CD4-positive, alpha-beta T cell treated with Interleukin-15 for 4 hours (primary cell): Measurements from ENCODE around the gene C10orf90.
"Not testable (repeated sequence)": the region's sequence is repeated elsewhere in the genome, so short reads cannot be mapped to it uniquely, and the experiment has no call there.

ENCODE experiments used
- DNase-seq: peaks from one replicate; pipeline ENCODE4 v3.0.0-alpha.2; 2020; ENCODE audit warnings: low spot score

C10orf90 gene

DNA sequence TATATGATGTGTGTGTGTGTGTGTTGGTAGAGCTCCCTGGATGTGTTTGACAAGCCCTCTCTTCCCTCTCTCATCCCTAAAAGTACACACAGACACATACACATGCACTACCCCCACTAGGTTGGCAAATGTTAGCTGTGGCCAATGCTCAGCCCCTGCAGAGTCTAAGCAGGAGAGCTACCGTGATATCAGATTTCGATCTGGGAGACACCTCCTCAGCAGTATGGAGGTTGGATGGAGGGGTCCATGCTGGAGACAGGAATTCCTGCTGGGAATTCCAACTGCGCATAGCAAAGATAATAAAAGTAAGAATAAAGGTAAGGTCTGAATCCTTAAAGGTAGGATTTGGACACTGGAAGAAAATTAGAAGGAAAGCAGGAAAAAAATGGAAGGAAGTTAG is 85.7 kb downstream of the C10orf90 start:
- DNase-seq = no peak

DNA sequence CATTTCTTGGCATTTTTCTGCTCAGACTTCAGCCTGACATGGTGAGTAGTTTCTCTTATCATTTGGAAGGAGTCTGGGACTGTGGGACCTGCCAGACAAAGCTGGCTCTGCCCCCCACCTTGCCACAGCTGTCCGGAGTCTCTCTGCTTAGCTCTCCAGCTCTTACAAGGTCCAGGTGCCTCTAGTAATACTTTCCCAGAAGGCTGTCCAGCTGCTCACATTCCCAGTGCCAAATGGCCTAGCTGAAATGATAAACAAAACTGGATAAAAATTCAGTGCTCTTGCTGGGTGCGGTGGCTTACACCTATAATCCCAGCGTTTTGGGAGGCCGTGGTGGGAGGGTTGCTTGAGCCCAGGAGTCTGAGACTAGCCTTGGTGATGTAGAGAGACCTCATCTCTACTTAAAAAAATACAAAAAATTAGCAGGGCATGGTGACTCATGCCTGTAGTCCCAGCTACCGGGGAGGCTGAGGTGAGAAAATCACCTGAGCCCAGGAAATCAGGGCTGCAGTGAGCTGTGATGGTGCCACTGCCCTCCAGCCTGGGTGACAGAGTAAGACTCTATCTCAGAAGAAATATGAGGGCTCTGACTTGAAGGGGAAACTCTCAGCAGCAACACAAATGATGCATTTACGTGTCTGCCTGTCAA is 86.8 kb downstream of the C10orf90 start:
- DNase-seq = no peak

GRCh38 chr10:126581648-126582046 is 88.8 kb downstream of the C10orf90 start:
- DNase-seq = no peak

DNA sequence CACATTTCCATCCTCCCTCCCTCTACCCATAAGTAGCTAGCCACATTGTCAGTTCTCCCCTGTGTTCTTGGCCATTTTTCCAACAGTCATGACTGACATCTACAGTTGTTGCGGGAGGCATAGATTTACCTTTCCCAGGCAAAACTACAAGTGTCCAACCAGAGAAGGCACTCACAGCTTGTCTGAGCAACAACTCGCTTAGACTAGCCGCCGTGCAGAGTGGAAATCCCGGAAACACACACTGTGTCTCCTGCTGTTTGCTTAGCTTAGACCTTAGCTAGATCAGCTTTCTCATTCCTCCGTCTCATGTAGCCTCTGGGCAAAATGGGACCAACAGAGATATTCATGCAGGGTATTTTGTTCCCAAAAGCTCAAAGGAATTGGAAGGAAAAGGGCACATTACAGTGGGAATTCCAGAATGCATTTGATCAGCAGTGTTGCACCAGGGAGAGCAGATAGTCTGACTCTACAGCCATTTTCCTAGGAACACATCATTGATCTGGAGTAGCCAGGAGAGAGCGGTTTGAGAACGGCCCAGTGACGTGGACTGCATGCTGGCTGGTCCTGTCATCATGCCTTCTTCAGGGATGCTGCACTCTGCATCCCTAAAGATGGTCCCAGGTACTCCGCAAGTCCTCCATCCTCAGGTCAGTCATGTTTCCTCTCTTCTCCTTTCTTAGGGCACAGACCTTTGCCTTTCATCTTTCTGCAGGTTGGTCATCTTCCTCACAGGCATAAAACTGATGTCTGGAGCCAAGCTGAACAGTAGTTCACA is 89.4 kb downstream of the C10orf90 start:
- DNase-seq = no peak

GRCh38 chr10:126576336-126576735 is 94.2 kb downstream of the C10orf90 start:
- no peak for DNase-seq

DNA sequence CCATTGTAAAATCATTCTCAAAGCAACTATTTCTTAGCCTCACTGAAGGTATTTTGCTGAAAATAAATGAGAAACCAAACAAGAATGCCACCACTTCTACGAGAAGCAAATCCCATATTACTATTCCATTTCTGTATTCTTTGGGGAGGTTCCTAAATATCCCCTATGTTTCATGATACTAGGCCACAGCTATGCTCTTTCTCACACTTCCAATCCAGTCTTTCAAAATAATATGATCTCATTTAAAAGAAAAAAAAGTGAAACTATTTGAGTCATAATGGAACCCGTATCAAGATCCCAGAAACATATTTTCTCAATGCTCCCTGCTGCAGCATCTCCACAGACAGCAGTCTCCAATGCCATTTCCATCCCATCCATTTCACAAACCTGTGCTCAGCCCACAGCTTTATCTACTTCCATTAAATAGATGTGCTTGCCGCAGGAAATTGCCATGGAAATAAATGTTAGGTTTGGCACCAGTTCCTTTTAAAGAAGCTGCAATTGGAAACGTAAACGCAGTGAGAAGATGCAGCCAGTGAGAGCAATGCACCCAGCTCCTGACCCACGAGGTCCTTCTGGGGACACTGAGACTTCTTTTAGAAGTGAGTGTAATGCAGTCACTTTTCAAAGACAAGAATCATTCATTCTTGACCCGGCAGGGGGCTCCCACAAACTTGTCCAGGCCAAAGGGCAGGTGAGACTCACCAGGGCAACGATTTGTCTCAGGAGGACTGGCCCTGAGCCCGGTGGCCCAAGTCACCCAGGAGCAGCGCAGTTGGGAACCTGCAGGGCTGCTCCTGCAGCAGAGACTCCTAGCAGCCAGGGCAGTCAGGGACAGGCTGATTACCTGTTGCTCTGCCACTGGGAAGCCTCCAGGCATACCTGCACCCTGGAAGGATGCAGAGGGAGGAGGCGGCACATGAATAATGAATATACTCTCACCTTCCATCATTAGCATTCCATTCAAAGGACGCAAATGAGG is 99.6 kb downstream of the C10orf90 start:
- DNase-seq = no peak

DNA sequence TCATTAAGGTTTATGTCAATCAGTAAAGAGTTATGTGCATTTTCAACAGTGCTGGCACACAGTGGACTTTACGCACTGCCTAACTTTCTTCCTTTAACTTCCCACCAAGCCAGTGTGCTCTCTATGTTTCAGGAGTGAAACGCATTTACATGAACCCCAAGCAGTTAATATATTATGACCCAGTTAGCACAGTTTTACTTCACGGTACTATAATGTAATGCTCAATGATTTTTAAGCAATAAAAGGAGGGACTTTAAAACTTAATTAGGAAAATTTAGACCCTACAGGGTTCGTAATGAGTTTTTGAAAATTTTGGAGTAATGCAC is 100.3 kb downstream of the C10orf90 start:
- no peak for DNase-seq

DNA sequence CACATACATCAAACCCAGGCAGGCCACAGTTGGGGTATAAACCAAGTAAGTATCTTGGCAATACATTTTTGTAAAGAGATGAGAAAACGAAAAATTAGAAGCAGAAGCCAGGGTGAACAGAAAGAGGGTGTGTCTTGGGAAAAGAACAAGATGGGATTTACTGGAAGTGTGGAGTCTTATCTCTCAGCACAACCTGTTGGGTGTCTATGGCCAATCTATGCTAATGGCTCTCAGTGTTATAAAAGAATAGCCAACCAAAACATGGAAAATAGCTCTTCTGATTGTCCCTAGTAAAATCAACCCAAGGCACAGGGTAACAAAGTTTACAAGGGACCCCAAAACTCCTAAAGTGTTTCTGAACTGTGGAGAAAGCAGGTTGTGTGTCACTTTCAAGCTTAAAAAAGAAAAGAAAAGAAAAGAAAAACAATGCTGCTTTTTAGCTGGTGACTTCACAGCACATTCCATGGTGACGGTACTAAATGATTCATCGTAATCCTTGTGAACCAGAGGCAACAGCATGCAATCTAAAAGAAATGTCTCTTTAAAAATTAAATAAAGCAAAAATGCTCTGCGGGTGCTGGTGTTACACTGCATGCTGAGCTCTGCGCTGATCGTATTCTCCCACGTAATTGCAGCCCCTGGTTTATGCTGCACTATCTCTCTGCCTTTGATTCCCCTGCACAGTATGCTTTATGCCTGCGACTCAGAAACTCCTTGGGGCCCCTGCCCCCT is 100.8 kb downstream of the C10orf90 start:
- no peak for DNase-seq

GRCh38 chr10:126568809-126569385 is 101.6 kb downstream of the C10orf90 start:
- DNase-seq = no peak

- no peak for DNase-seq
Observed at GRCh38 chr10:126565871-126566270, 104.6 kb downstream of the C10orf90 start.

DNA sequence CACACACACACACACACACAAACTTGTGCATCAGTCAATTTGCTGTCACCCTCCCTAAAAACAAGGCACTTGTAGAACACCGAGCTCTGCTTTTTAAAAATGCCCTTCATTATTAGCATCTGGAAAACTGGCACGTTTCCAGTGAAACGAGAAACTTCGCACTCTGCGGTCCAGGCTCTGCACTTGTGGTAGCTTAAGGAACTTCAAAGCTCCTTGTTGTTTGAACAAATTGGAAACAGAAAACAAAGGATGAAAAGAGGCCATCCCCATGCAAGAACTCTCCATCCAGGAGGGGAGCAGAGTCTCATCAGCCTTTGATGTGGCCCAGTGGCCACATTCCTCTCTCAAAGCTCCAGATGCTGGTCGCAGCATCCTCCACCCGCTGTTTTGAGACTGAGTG is 105.1 kb downstream of the C10orf90 start:
- no peak for DNase-seq

DNA sequence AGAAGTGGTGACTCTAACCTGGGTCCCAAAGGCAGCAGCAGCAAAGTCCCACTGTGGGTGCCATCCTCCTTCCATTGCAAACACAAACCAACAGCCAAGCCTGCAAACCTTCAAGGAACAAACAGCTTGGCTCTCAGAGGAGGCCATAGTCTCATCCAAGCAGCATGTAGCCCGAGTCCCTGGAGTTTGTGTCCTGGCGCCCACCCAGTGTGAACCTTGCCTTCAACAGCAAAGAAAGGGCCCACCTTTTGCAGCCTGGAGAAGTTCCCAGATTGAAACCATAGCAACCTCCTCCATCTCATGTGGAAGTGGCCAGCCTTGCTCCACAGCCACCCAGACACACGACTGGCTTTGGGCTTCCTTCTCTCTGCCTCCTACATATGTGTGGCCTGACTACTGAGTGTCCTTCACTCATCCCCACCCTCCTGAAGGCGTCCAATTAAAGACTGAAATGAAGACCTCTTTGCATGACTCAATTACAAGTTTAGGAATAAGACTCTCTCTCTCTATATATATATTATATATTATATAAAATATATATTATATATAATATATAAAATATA is 106.1 kb downstream of the C10orf90 start:
- DNase-seq = no peak

GRCh38 chr10:126563361-126563760 is 107.1 kb downstream of the C10orf90 start:
- DNase-seq = no peak

- DNase-seq = no peak
Observed at GRCh38 chr10:126561921-126562680, 108.4 kb downstream of the C10orf90 start.

DNA sequence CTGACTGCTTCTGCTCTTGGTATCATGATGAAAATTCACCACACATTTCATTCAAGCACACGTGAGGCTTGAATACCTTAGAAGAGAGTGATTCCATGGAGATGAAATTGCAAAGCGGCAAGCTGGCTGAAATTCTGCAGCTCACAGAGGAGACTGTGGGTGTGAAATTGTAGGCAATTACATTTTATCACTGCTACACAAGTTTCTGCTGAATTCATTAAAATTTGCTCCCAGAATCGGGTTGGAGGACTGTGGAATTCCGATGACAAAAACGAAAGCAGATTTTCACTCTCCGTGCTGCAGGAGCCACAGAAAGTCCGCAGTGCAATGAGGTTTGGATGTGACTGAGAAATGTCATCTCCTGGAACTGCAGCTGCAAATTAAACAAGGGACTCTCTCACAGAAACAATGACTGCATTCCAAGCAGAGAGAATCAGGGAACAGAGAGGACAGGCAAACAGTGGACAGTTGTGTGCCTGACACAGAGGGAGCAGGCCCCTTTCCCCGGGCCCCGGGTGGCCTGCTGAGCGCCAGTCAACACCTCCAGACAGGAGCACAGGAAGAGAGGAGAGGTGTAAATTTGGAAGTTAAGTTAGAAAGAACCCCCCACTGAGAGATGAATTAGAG is 109.1 kb downstream of the C10orf90 start:
- DNase-seq = no peak

GRCh38 chr10:126558881-126559280 is 111.6 kb downstream of the C10orf90 start:
- no peak for DNase-seq

DNA sequence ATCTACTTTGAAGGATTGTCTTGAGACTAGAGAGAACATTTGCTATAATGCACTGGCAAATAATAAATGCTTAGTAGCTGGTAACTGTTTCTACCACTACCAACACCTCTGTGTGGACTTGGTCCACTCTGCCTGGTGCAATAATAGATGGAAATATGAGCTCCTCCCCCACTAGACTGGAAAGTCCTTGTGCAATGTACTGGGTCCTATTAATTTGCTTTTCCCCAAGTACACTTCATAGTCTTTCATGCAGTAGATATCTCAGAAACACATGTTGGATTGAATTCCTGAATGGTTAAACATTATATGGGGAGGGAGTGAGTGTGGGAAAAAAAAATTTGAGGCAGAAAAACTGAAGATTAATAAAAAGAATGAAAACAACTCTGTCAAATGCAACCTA is 119.3 kb downstream of the C10orf90 start:
- DNase-seq = no peak

- DNase-seq = not testable (repeated sequence)
Observed at GRCh38 chr10:126550586-126550985, 119.9 kb downstream of the C10orf90 start.

- DNase-seq = no peak
Observed at GRCh38 chr10:126549344-126549743, 121.1 kb downstream of the C10orf90 start.

DNA sequence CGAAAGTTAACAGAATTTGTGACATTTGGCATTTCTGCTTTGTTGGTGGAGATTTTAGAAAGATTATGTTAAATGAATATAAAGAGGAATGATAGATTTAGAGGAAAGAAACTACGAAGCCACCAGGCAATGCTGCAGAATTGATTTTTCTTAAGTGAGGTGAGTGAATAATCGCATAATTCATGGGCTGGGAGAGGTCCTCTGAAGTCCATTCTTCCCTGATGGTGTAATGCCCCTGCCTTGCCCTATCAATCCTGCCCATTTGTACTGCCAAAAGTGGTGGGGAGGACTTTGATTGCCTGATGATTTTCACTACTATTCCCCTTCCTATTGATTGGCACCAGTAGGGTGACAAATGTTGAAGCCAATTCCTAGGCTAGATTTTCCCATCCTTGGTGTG is 125.9 kb downstream of the C10orf90 start:
- no peak for DNase-seq
